H9 (cell line): ENCODE measurements around the gene PPM1J. TPM values are rescaled to one million over a fixed set of nuclear protein-coding genes. Genes with fewer than 3 reads are reported as not detected.
A peak's percentile ranks its signal among the peaks of the same experiment; 100 is the strongest.

Experiments used
- DNase-seq: peaks from one replicate; pipeline ENCODE4 v3.0.0-alpha.2; 2017
- H2AFZ ChIP-seq: one replicate; pipeline ENCODE4 v1.6.1; 2013; ENCODE audit warnings: mild to moderate bottlenecking, low read length, control low read depth, moderate library complexity
- H2AK5ac ChIP-seq: 2 replicates; pipeline ENCODE4 v1.6.1; 2013; ENCODE audit warnings: low read length, control low read depth, mixed read lengths; ENCODE audit not compliant: insufficient read length
- H2BK120ac ChIP-seq: one replicate; pipeline ENCODE4 v1.6.1; 2013; ENCODE audit warnings: low read depth, mild to moderate bottlenecking, low read length, control low read depth, inconsistent platforms; ENCODE audit not compliant: poor library complexity, severe bottlenecking
- H2BK12ac ChIP-seq: 2 replicates; pipeline ENCODE4 v1.6.1; 2013; ENCODE audit warnings: low read length, control low read depth, mixed read lengths, low read depth; ENCODE audit not compliant: insufficient read length
- H2BK15ac ChIP-seq: 2 replicates; pipeline ENCODE4 v1.6.1; 2013; ENCODE audit warnings: low read depth, low read length, control low read depth
- H2BK20ac ChIP-seq: one replicate; pipeline ENCODE4 v1.6.1; 2013; ENCODE audit warnings: low read depth, mild to moderate bottlenecking, low read length, control low read depth, inconsistent platforms; ENCODE audit not compliant: poor library complexity, severe bottlenecking
- H2BK5ac ChIP-seq: 2 replicates; pipeline ENCODE4 v1.6.1; 2013; ENCODE audit warnings: low read length, control low read depth, mixed read lengths; ENCODE audit not compliant: insufficient read length
- H3K14ac ChIP-seq: 2 replicates; pipeline ENCODE4 v1.6.1; 2013; ENCODE audit warnings: low read length, control low read depth; ENCODE audit not compliant: insufficient read depth
- H3K18ac ChIP-seq: 2 replicates; pipeline ENCODE4 v1.6.1; 2013; ENCODE audit warnings: low read depth, mild to moderate bottlenecking, mixed read lengths, low read length, control low read depth; ENCODE audit not compliant: insufficient read length
- H3K23ac ChIP-seq: 2 replicates; pipeline ENCODE4 v1.6.1; 2013; ENCODE audit warnings: low read length, control low read depth, mixed read lengths, low read depth; ENCODE audit not compliant: insufficient read length
- H3K23me2 ChIP-seq: 2 replicates; pipeline ENCODE4 v1.6.1; 2013; ENCODE audit warnings: low read depth, mild to moderate bottlenecking, mixed read lengths, low read length, control low read depth; ENCODE audit not compliant: insufficient read length, poor library complexity, severe bottlenecking
- H3K27ac ChIP-seq: 2 replicates; pipeline ENCODE4 v1.5.1; 2013; ENCODE audit warnings: low read length, control low read depth, mixed read lengths, low read depth; ENCODE audit not compliant: insufficient read length
- H3K27me3 ChIP-seq: 2 replicates; pipeline ENCODE4 v1.6.1; 2013; ENCODE audit warnings: low read length, control low read depth, inconsistent platforms; ENCODE audit not compliant: insufficient read depth
- H3K4ac ChIP-seq: 2 replicates; pipeline ENCODE4 v1.6.1; 2013; ENCODE audit warnings: low read depth, mild to moderate bottlenecking, control low read depth, inconsistent platforms, low read length, moderate library complexity
- H3K4me1 ChIP-seq: 2 replicates; pipeline ENCODE4 v1.6.1; 2013; ENCODE audit warnings: low read length, control low read depth, inconsistent platforms; ENCODE audit not compliant: insufficient read depth
- H3K4me2 ChIP-seq: 2 replicates; pipeline ENCODE4 v1.6.1; 2013; ENCODE audit warnings: low read length, control low read depth, mixed read lengths; ENCODE audit not compliant: insufficient read length, insufficient read depth
- H3K56ac ChIP-seq: 2 replicates; pipeline ENCODE4 v1.6.1; 2013; ENCODE audit warnings: low read depth, mild to moderate bottlenecking, mixed read lengths, low read length, control low read depth; ENCODE audit not compliant: insufficient read length
- H3K79me1 ChIP-seq: 2 replicates; pipeline ENCODE4 v1.6.1; 2013; ENCODE audit warnings: low read depth, mild to moderate bottlenecking, moderate library complexity, low read length, control low read depth, inconsistent platforms; ENCODE audit not compliant: insufficient read depth, poor library complexity, severe bottlenecking
- H3K79me2 ChIP-seq: 2 replicates; pipeline ENCODE4 v1.6.1; 2013; ENCODE audit warnings: low read length, control low read depth, inconsistent platforms; ENCODE audit not compliant: insufficient read depth
- H3K9ac ChIP-seq: 2 replicates; pipeline ENCODE4 v1.6.1; 2013; ENCODE audit warnings: low read length, control low read depth, mixed read lengths; ENCODE audit not compliant: insufficient read length; ENCODE audit errors: extremely low read depth
- H3K9me3 ChIP-seq: one replicate; pipeline ENCODE4 v1.6.1; 2013; ENCODE audit warnings: low read depth, low read length, inconsistent platforms; ENCODE audit not compliant: control insufficient read depth
- H3T11ph ChIP-seq: one replicate; pipeline ENCODE4 v1.6.1; 2013; ENCODE audit warnings: mild to moderate bottlenecking, low read length, control low read depth, inconsistent platforms
- H4K20me1 ChIP-seq: one replicate; pipeline ENCODE4 v1.6.1; 2013; ENCODE audit not compliant: control insufficient read depth, insufficient read length, insufficient read depth
- H4K5ac ChIP-seq: 2 replicates; pipeline ENCODE4 v1.6.1; 2013; ENCODE audit warnings: low read depth, mild to moderate bottlenecking, mixed read lengths, low read length, control low read depth; ENCODE audit not compliant: insufficient read length
- H4K8ac ChIP-seq: replicated peaks from 2 replicates; pipeline ENCODE4 v1.6.1; 2013; ENCODE audit warnings: low read length, control low read depth, mixed read lengths, low read depth; ENCODE audit not compliant: insufficient read length
- H4K91ac ChIP-seq: 2 replicates; pipeline ENCODE4 v1.6.1; 2013; ENCODE audit warnings: low read depth, mild to moderate bottlenecking, moderate library complexity, mixed read lengths, low read length, control low read depth; ENCODE audit not compliant: insufficient read length
- H3K27ac Mint-ChIP-seq, 3 experiments: 2 replicates in 2 of 3; 3 replicates in 1 of 3; pipeline ENCODE4 v1.8.0; 2020 to 2021; ENCODE audit warnings: mixed read lengths in 3 of 3, mild to moderate bottlenecking in 1 of 3, moderate library complexity in 1 of 3
- H3K27me3 Mint-ChIP-seq: 2 replicates; pipeline ENCODE4 v1.8.0; 2021; ENCODE audit warnings: low read depth, mild to moderate bottlenecking, moderate library complexity, mixed read lengths
- H3K36me3 Mint-ChIP-seq, 3 experiments: 2 replicates in 2 of 3; 3 replicates in 1 of 3; pipeline ENCODE4 v1.8.0; 2020 to 2021; ENCODE audit warnings: low read depth in 3 of 3, mixed read lengths in 3 of 3; ENCODE audit not compliant: insufficient read depth in 1 of 3
- H3K4me1 Mint-ChIP-seq, 2 experiments: 2 replicates each; pipeline ENCODE4 v1.8.0; 2020; ENCODE audit warnings: mixed read lengths in 2 of 2
- H3K4me3 Mint-ChIP-seq, 2 experiments: 2 replicates in 1 of 2; 3 replicates in 1 of 2; pipeline ENCODE4 v1.8.0; 2020 to 2021; ENCODE audit warnings: mild to moderate bottlenecking in 2 of 2, mixed read lengths in 2 of 2, moderate library complexity in 1 of 2
- H3K9me3 Mint-ChIP-seq, 2 experiments: 2 replicates in 1 of 2; 3 replicates in 1 of 2; pipeline ENCODE4 v1.8.0; 2020; ENCODE audit warnings: mild to moderate bottlenecking in 2 of 2, mixed read lengths in 2 of 2, moderate library complexity in 1 of 2
- WGBS: extraction: QIAGEN DNeasy Blood & Tissue Kit; methylation state at CpG from one replicate; pipeline ENCODE4 v1.1.7; 2013; ENCODE audit warnings: missing lambda C conversion rate, low lambda C conversion rate, mixed read lengths; ENCODE audit not compliant: insufficient read length; ENCODE audit errors: extremely low coverage; 5-methylcytosine and 5-hydroxymethylcytosine counted together
- total RNA-seq: library from RNA; stranded (reverse); gene quantifications from 2 replicates; pipeline ENCODE4 v1.2.1, GENCODE V29; 2021
- TF ChIP-seq, protein P1 (sequence below): fragments of 200-600 bp; sonication (generic); conservative IDR thresholded peaks from 3 replicates; pipeline ENCODE4 v1.8.0; 2021; ENCODE audit warnings: antibody characterized with exemption, mild to moderate bottlenecking

The PPM1J gene
- total RNA-seq, 1 experiment from 2014 or later = 12.7 TPM

DNA sequence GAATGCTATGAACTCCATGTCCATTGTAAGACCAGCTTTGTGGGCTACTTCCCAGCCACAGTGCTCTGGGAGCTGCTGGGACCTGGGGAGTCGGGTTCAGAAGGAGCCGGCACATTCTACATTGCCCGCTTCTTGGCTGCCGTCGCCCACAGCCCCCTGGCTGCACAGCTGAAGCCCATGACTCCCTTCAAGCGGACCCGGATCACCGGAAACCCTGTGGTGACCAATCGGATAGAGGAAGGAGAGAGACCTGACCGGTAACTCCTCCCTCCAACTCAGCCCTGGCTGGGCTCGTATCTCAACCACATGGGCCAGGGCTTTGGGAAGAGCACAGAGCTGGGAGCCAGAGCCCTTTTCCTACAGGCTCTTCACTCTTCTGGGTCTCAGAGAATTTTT lies 25.3 kb downstream of the PPM1J start:
- H3K4me1 Mint-ChIP-seq = peaks cover 12 to 13% of the 10 kb centered on the region in 2 experiments
- Histone ChIP-seq H4K20me1 (no peaks in the 10 kb centered on the region), H3K9me3 (no peaks in the 10 kb centered on the region), H3K79me1 (no peaks in the 10 kb centered on the region), H2BK12ac (no peak overlapping the region), H4K8ac (no peak overlapping the region), H2BK5ac (no peak overlapping the region), H2BK15ac (no peak overlapping the region), H3K23ac (no peak overlapping the region), H2BK120ac (no peak overlapping the region), H4K5ac (no peak overlapping the region), H4K91ac (no peak overlapping the region), H3K4me2 (no peak overlapping the region), H2BK20ac (no peak overlapping the region), H3K14ac (no peak overlapping the region), H3K27me3 (no peaks in the 10 kb centered on the region), H3K4me1 (no peaks in the 10 kb centered on the region), H2AFZ (no peak overlapping the region), H3K4ac (no peak overlapping the region), H3T11ph (no peak overlapping the region), H3K23me2 (no peaks in the 10 kb centered on the region), H2AK5ac (no peak overlapping the region), H3K18ac (no peak overlapping the region), H3K9ac (no peak overlapping the region), H3K27ac (no peak overlapping the region), H3K56ac (no peak overlapping the region), H3K79me2 (no peaks in the 10 kb centered on the region)
- H3K9me3 Mint-ChIP-seq = no peaks in the 10 kb centered on the region
- TF ChIP-seq, protein P1, sequence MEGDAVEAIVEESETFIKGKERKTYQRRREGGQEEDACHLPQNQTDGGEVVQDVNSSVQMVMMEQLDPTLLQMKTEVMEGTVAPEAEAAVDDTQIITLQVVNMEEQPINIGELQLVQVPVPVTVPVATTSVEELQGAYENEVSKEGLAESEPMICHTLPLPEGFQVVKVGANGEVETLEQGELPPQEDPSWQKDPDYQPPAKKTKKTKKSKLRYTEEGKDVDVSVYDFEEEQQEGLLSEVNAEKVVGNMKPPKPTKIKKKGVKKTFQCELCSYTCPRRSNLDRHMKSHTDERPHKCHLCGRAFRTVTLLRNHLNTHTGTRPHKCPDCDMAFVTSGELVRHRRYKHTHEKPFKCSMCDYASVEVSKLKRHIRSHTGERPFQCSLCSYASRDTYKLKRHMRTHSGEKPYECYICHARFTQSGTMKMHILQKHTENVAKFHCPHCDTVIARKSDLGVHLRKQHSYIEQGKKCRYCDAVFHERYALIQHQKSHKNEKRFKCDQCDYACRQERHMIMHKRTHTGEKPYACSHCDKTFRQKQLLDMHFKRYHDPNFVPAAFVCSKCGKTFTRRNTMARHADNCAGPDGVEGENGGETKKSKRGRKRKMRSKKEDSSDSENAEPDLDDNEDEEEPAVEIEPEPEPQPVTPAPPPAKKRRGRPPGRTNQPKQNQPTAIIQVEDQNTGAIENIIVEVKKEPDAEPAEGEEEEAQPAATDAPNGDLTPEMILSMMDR = no peak
- DNase-seq = no peak
- no CpG with 5 or more reads among the region's 11 CpGs for WGBS
- H3K27me3 Mint-ChIP-seq = no peaks in the 10 kb centered on the region
- no peak overlapping the region for H3K4me3 Mint-ChIP-seq
- peaks cover 17 to 44% (median 44%) of the 10 kb centered on the region in 3 experiments; a peak in 6 of 7 replicates for H3K36me3 Mint-ChIP-seq
- 0 out of 7 replicates have a peak overlapping the region, but pooled peaks of 1 of the 3 experiments have one; percentile 15 for H3K27ac Mint-ChIP-seq
